ENCODE data around the gene GPR31.

GPR31 gene

GRCh38 chr6:167125410-167125809 is 32.4 kb downstream of the GPR31 start:
- H3K4me1 ChIP-seq (ENCODE audit: control insufficient read depth, low read length): peaks cover 59% of the 10 kb centered on the region
- TF ChIP-seq, protein P1, sequence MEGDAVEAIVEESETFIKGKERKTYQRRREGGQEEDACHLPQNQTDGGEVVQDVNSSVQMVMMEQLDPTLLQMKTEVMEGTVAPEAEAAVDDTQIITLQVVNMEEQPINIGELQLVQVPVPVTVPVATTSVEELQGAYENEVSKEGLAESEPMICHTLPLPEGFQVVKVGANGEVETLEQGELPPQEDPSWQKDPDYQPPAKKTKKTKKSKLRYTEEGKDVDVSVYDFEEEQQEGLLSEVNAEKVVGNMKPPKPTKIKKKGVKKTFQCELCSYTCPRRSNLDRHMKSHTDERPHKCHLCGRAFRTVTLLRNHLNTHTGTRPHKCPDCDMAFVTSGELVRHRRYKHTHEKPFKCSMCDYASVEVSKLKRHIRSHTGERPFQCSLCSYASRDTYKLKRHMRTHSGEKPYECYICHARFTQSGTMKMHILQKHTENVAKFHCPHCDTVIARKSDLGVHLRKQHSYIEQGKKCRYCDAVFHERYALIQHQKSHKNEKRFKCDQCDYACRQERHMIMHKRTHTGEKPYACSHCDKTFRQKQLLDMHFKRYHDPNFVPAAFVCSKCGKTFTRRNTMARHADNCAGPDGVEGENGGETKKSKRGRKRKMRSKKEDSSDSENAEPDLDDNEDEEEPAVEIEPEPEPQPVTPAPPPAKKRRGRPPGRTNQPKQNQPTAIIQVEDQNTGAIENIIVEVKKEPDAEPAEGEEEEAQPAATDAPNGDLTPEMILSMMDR (IDR thresholded peaks at IDR 0.05; ENCODE audit: low read depth, low read length, poor library complexity, severe bottlenecking): no peak
- TF ChIP-seq EZH2phosphoT487 (IDR thresholded peaks at IDR 0.05; ENCODE audit: borderline replicate concordance, low read length): no peak
- no peaks in the 10 kb centered on the region for H3K36me3 ChIP-seq (ENCODE audit: control insufficient read depth, low read length)

DNA sequence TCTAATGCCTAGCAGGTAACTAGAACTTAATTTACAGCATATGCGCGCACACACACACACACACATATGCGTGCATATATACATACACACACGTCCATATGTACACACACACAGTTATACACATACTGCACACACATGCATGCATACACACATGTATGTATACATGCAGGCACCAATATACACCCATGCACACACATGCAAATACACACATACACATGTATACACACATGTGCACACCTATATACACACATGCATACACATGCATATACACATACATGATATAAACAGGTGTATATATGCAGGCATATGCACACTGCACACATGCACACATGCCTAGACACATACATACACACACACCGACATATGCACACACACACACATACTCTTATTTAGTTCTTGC is 33.0 kb downstream of the GPR31 start:
- no peak overlapping the region for H3K4me3 ChIP-seq (ENCODE audit: low read length)
- no peak overlapping the region for H3K4me2 ChIP-seq (ENCODE audit: low read length)
- peaks cover 21% of the 10 kb centered on the region for H3F3A ChIP-seq (ENCODE audit: control insufficient read depth, insufficient read depth)
- no peaks in the 10 kb centered on the region for H3K36me3 ChIP-seq (ENCODE audit: control insufficient read depth, low read length)
- peaks cover 59% of the 10 kb centered on the region for H3K4me1 ChIP-seq (ENCODE audit: control insufficient read depth, low read length)
- H3K27ac ChIP-seq (ENCODE audit: low read depth, low read length): no peak overlapping the region
- H3K79me2 ChIP-seq (ENCODE audit: control insufficient read depth, low read length): no peaks in the 10 kb centered on the region
- TF ChIP-seq, protein P1 (IDR thresholded peaks at IDR 0.05; ENCODE audit: low read depth, low read length, poor library complexity, severe bottlenecking): no peak
- TF ChIP-seq EZH2phosphoT487 (IDR thresholded peaks at IDR 0.05; ENCODE audit: borderline replicate concordance, low read length): no peak
- H3K27me3 ChIP-seq (ENCODE audit: control insufficient read depth, low read length): peaks cover 24% of the 10 kb centered on the region
- peaks cover 17% of the 10 kb centered on the region; the same call in 1 of the 2 replicates for H4K20me1 ChIP-seq (ENCODE audit: control insufficient read depth, insufficient read depth, low read depth, low read length)
- no peaks in the 10 kb centered on the region for H3K9me2 ChIP-seq (replicated peaks; ENCODE audit: control insufficient read depth, low read length)
- no peaks in the 10 kb centered on the region for H3K9me3 ChIP-seq (ENCODE audit: control insufficient read depth, insufficient read depth, low read length)

More at GRCh38 chr6:167125410-167125809, 32.4 kb downstream of the GPR31 start:
- H3K4me2 ChIP-seq (ENCODE audit: low read length): no peak overlapping the region
- H3K9me3 ChIP-seq (ENCODE audit: control insufficient read depth, insufficient read depth, low read length): no peaks in the 10 kb centered on the region
- H3F3A ChIP-seq (ENCODE audit: control insufficient read depth, insufficient read depth): peaks cover 18% of the 10 kb centered on the region
- H3K4me3 ChIP-seq (ENCODE audit: low read length): no peak overlapping the region
- peaks cover 24% of the 10 kb centered on the region for H3K27me3 ChIP-seq (ENCODE audit: control insufficient read depth, low read length)
- no peak overlapping the region for H3K27ac ChIP-seq (ENCODE audit: low read depth, low read length)
- no peaks in the 10 kb centered on the region for H3K9me2 ChIP-seq (replicated peaks; ENCODE audit: control insufficient read depth, low read length)
- H3K79me2 ChIP-seq (ENCODE audit: control insufficient read depth, low read length): no peaks in the 10 kb centered on the region
- peaks cover 10% of the 10 kb centered on the region; the same call in 1 of the 2 replicates for H4K20me1 ChIP-seq (ENCODE audit: control insufficient read depth, insufficient read depth, low read depth, low read length)

DNA sequence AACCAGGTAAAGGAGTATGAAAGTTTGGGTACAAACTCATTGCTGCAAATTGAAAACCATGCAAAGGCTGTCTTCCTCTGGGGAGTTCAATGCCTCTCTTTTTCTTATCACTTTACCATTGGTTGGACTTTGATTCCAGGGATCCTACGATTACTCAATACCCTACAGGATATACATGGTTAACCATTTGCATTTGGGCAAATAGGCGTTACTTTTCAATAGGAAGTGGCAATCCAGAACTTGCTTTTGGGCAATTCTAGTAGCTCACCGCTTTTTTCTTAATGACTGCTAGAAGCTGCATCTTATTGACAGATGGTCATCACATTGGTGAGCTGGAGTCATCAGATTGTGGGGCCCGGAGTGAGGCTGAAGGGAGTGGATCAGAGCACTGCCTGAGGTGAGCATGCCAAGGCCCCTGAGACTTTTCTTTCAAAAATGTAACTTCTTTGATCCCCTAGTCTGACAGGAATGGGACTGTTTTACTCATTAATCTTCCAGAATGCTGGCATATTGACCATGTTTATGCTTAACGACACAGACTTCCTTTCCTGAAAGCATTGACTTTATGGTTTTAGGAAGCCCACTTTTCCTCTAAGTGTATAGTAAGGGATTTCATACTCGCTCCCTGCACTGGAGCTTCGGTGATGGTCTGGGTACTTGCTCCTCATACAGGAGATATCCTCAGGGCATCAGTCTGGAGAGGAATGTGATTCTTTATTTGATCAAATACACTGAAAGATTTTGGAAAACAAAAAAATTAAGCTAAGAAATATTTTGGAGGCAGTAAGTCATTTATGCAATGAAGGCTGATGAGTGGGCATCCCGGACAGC is 34.7 kb downstream of the GPR31 start, which contains the start of gene CCR6:
Gene CCR6 (plus strand): TSS at position 270 of the 831 bp plus-strand sequence. CDS start 13,039 bp downstream, outside the sequence.
- peaks cover 17% of the 10 kb centered on the region; the same call in 1 of the 2 replicates for H4K20me1 ChIP-seq (ENCODE audit: control insufficient read depth, insufficient read depth, low read depth, low read length)
- peak within 1 kb of the TSS; percentile 51 for H3K4me3 ChIP-seq (ENCODE audit: low read length)
- no peaks in the 10 kb centered on the region for H3K36me3 ChIP-seq (ENCODE audit: control insufficient read depth, low read length)
- H3F3A ChIP-seq (ENCODE audit: control insufficient read depth, insufficient read depth): peaks cover 25% of the 10 kb centered on the region
- H3K27me3 ChIP-seq (ENCODE audit: control insufficient read depth, low read length): peaks cover 25% of the 10 kb centered on the region
- H3K79me2 ChIP-seq (ENCODE audit: control insufficient read depth, low read length): no peaks in the 10 kb centered on the region
- peaks cover 68% of the 10 kb centered on the region for H3K4me1 ChIP-seq (ENCODE audit: control insufficient read depth, low read length)
- 0 out of 2 replicates have a peak within 1 kb of the TSS, but pooled peaks have one; percentile 3 for H3K27ac ChIP-seq (ENCODE audit: low read depth, low read length)
- H3K4me2 ChIP-seq (ENCODE audit: low read length): peak within 1 kb of the TSS; percentile 69
- no peak for TF ChIP-seq EZH2phosphoT487 (IDR thresholded peaks at IDR 0.05; ENCODE audit: borderline replicate concordance, low read length)
- TF ChIP-seq, protein P1 (IDR thresholded peaks at IDR 0.05; ENCODE audit: low read depth, low read length, poor library complexity, severe bottlenecking): no peak
- H3K9me3 ChIP-seq (ENCODE audit: control insufficient read depth, insufficient read depth, low read length): no peaks in the 10 kb centered on the region
- H3K9me2 ChIP-seq (replicated peaks; ENCODE audit: control insufficient read depth, low read length): no peaks in the 10 kb centered on the region

All from DOHH2 (cell line).